PC-3 (cell line): Measurements from ENCODE around the gene TAF3.

Experiments used
- EZH2 ChIP-seq: fragments of 300-600 bp; sonication (generic); IDR thresholded peaks from one replicate; pipeline ENCODE4 v1.6.1; 2017; ENCODE audit warnings: antibody characterized with exemption, mild to moderate bottlenecking, low read length; ENCODE audit not compliant: unreplicated experiment
- EZH2phosphoT487 ChIP-seq: fragments of 300-600 bp; sonication (generic); IDR thresholded peaks from 2 replicates; pipeline ENCODE4 v1.6.1; 2018; ENCODE audit warnings: mild to moderate bottlenecking, antibody characterized with exemption, low read length, borderline replicate concordance
- TF ChIP-seq, protein P1 (sequence below): fragments of 300-600 bp; sonication (generic); conservative IDR thresholded peaks from 2 replicates; pipeline ENCODE4 v1.5.1; 2017; ENCODE audit warnings: antibody characterized with exemption, low read depth, mild to moderate bottlenecking, low read length

DNA sequence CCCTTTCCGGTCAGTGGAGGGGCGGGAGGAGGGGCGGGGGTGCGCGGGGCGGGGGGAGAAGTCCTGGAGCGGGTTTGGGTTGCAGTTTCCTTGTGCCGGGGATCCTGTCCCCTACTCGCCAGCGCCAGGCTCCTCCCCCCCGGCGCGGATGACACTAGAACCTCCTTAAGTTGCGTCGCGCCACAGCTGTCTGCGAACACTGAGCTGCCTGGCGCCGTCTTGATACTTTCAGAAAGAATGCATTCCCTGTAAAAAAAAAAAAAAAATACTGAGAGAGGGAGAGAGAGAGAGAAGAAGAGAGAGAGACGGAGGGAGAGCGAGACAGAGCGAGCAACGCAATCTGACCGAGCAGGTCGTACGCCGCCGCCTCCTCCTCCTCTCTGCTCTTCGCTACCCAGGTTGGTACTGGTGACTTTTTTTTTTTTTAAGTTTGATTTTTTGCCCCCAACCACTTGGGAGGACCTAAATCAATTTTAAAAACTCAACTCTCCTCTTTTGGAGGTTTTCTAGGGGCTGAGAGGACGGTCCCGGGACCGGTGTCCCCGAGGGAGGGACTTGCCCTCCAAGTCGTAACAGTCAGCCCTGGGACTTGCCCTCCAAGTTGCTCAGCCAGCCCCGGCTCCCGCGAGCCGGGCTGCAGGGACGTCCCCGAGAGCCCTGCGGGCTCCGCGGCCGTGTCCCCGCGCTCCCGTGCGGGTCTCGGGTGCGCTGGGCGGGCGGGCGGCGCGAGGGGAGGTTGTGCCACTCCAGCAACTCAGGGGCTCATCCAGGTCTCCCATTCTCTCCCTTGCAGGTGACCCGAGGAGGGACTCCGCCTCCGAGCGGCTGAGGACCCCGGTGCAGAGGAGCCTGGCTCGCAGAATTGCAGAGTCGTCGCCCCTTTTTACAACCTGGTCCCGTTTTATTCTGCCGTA is 236.4 kb downstream of the TAF3 start, which contains the start of gene GATA3:
- TF ChIP-seq, protein P1, sequence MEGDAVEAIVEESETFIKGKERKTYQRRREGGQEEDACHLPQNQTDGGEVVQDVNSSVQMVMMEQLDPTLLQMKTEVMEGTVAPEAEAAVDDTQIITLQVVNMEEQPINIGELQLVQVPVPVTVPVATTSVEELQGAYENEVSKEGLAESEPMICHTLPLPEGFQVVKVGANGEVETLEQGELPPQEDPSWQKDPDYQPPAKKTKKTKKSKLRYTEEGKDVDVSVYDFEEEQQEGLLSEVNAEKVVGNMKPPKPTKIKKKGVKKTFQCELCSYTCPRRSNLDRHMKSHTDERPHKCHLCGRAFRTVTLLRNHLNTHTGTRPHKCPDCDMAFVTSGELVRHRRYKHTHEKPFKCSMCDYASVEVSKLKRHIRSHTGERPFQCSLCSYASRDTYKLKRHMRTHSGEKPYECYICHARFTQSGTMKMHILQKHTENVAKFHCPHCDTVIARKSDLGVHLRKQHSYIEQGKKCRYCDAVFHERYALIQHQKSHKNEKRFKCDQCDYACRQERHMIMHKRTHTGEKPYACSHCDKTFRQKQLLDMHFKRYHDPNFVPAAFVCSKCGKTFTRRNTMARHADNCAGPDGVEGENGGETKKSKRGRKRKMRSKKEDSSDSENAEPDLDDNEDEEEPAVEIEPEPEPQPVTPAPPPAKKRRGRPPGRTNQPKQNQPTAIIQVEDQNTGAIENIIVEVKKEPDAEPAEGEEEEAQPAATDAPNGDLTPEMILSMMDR = no peak
- no peak for TF ChIP-seq EZH2
- no peak for TF ChIP-seq EZH2phosphoT487
